Panc1 (cell line): ENCODE results near the gene MLKL. TPM values are rescaled to one million over a fixed set of nuclear protein-coding genes. Genes with fewer than 3 reads are reported as not detected.

Experiments used
- ATAC-seq: fragments of 200-7000 bp; cut with Tn5 transposase; 2 replicates; pipeline ENCODE4 v1.9.1; 2020; ENCODE audit warnings: mild to moderate bottlenecking, moderate library complexity
- BruUV-seq: library from RNA; stranded (reverse); fragments of 400-500 nt; replicated peaks from 2 replicates; lab custom pipeline; 2021; lab: Mats Ljungman, UMichigan
- CTCF ChIA-PET: fragments of 300-600 bp; sonication (Branson Sonifier 250); formaldehyde crosslinking; loops from one replicate; lab custom pipeline; 2022; ENCODE audit warnings: antibody characterized with exemption; lab: Charles Lee
- POLR2A ChIA-PET: fragments of 300-600 bp; sonication (Branson Sonifier 250); formaldehyde crosslinking; loops from one replicate; lab custom pipeline; 2022; ENCODE audit warnings: antibody characterized with exemption; lab: Charles Lee
- DNase-seq: peaks from one replicate; pipeline ENCODE4 v3.0.0-alpha.2; 2010; ENCODE audit warnings: low read depth, low spot score
- H3K27ac ChIP-seq: 2 replicates; pipeline ENCODE4 v1.5.1; 2011; ENCODE audit warnings: mild to moderate bottlenecking, low read length, inconsistent platforms
- H3K27me3 ChIP-seq: fragments of 200-500 bp; sonication (Bioruptor generic); 2 replicates; pipeline ENCODE4 v1.6.0; 2014; ENCODE audit warnings: low read length, inconsistent platforms; ENCODE audit not compliant: control insufficient read depth, insufficient read depth
- H3K36me3 ChIP-seq: fragments of 200-500 bp; sonication (Bioruptor generic); 2 replicates; pipeline ENCODE4 v1.5.1; 2014; ENCODE audit warnings: inconsistent platforms, mild to moderate bottlenecking, low read length, moderate library complexity; ENCODE audit not compliant: control insufficient read depth, insufficient read depth
- H3K4me1 ChIP-seq: 2 replicates; pipeline ENCODE4 v1.5.1; 2011; ENCODE audit warnings: inconsistent platforms, mild to moderate bottlenecking, low read length, moderate library complexity; ENCODE audit not compliant: control insufficient read depth, insufficient read depth
- H3K4me3 ChIP-seq, 2 experiments: 2 replicates each; pipeline ENCODE4 v1.5.1; 2011 to 2012; ENCODE audit warnings: low read depth in 2 of 2, low read length in 2 of 2, mild to moderate bottlenecking in 2 of 2, inconsistent platforms in 1 of 2, moderate library complexity in 1 of 2
- H3K9me3 ChIP-seq: fragments of 200-500 bp; sonication (Bioruptor generic); 2 replicates; pipeline ENCODE4 v1.5.1; 2014; ENCODE audit warnings: low read depth, mild to moderate bottlenecking, inconsistent platforms, low read length, moderate library complexity; ENCODE audit not compliant: control insufficient read depth, insufficient read depth
- CTCF ChIP-seq: fragments of 450-650 bp; IDR thresholded peaks from 2 replicates; pipeline ENCODE4 v1.5.1; 2017; ENCODE audit warnings: mild to moderate bottlenecking
- POLR2AphosphoS5 ChIP-seq: IDR thresholded peaks from 2 replicates; pipeline ENCODE4 v1.6.1; 2012; ENCODE audit warnings: mild to moderate bottlenecking, low read depth, low read length, moderate library complexity
- REST ChIP-seq, 2 experiments: IDR thresholded peaks; 2 replicates each; pipeline ENCODE4 v1.6.1; 2011 to 2012; ENCODE audit warnings: low read depth in 2 of 2, control low read depth in 1 of 2, low read length in 1 of 2, mild to moderate bottlenecking in 1 of 2, moderate library complexity in 1 of 2; ENCODE audit not compliant: insufficient read depth in 1 of 2
- SIN3A ChIP-seq: IDR thresholded peaks from 2 replicates; pipeline ENCODE4 v1.6.1; 2012; ENCODE audit warnings: low read depth, mild to moderate bottlenecking, low read length, moderate library complexity, borderline replicate concordance; ENCODE audit not compliant: insufficient read depth
- TCF7L2 ChIP-seq: IDR thresholded peaks from 2 replicates; pipeline ENCODE4 v1.6.1; 2011; ENCODE audit warnings: mild to moderate bottlenecking, low read depth, low read length, inconsistent platforms
- in situ Hi-C: cut with HindIII; loops from 2 replicates; pipeline ENCODE4 v1.10.0; 2016; ENCODE audit warnings: low sequenced_read_pairs, low pct_unique_long_range_greater_than_20kb
- intact Hi-C: fragments of 100-400 bp; cut with micrococcal nuclease; formaldehyde crosslinking; loops from one replicate; pipeline ENCODE4 v1.10.0; 2022; ENCODE audit not compliant: unreplicated experiment
- total RNA-seq: library from RNA; stranded (reverse); gene quantifications from one replicate; pipeline ENCODE4 v1.2.1, GENCODE V29; 2021; ENCODE audit not compliant: unreplicated experiment

The MLKL gene
- total RNA-seq, 1 experiment from 2014 or later = 4.8 TPM

- CTCF ChIA-PET = interaction anchor here (0.9 kb wide), 1 partner anchor 31 kb away, joined by 3 read pairs; no protein-coding TSS in a partner anchor
- in situ Hi-C loops = no loop called here
- intact Hi-C loops = no loop called here
- no peak for ATAC-seq
- Histone ChIP-seq H3K9me3 (no peaks in the 10 kb centered on the region), H3K4me3 (no peak overlapping the region), H3K4me1 (no peaks in the 10 kb centered on the region), H3K27ac (no peak overlapping the region), H3K27me3 (no peaks in the 10 kb centered on the region), H3K36me3 (no peaks in the 10 kb centered on the region)
- DNase-seq = no peak
- TF ChIP-seq POLR2AphosphoS5 (no peak), SIN3A (no peak), TCF7L2 (no peak), CTCF (no peak), REST (IDR thresholded peaks at IDR 0.05; ENCODE audit: insufficient read depth in 1 of 2, low read depth in 2 of 2, low read length in 1 of 2) (no peak)
- POLR2A ChIA-PET = no interaction called here
- no TSS peak for BruUV-seq
Observed at GRCh38 chr16:74748616-74749026, 48.0 kb upstream of the MLKL start.

- in situ Hi-C loops (no loop called here), intact Hi-C loops (no loop called here)
- POLR2A ChIA-PET = no interaction called here
- ATAC-seq (no peak), DNase-seq (no peak)
- Histone ChIP-seq H3K4me3 (no peak overlapping the region), H3K36me3 (no peaks in the 10 kb centered on the region), H3K9me3 (no peaks in the 10 kb centered on the region), H3K27me3 (no peaks in the 10 kb centered on the region), H3K4me1 (no peaks in the 10 kb centered on the region; the same call in 1 of the 2 replicates), H3K27ac (no peak overlapping the region)
- CTCF ChIA-PET = no interaction called here
- TF ChIP-seq REST (IDR thresholded peaks at IDR 0.05; ENCODE audit: insufficient read depth in 1 of 2, low read depth in 2 of 2, low read length in 1 of 2) = no peak
- TF ChIP-seq CTCF = no peak
- TF ChIP-seq POLR2AphosphoS5 = no peak
- no peak for TF ChIP-seq TCF7L2
- no peak for TF ChIP-seq SIN3A
- no TSS peak for BruUV-seq
Observed at GRCh38 chr16:74747716-74748615, 47.3 kb upstream of the MLKL start.
